ENCODE results near the gene PRMT1. TPM values are rescaled to one million over a fixed set of nuclear protein-coding genes. Genes with fewer than 3 reads are reported as not detected.
A peak's percentile ranks its signal among the peaks of the same experiment; 100 is the strongest.

The PRMT1 gene
- total and polyA plus RNA-seq, 2 of the 13 experiments (the other 11 are each of a cell fraction or from before 2014, with no cell fraction given) = 324 to 374 TPM

DNA sequence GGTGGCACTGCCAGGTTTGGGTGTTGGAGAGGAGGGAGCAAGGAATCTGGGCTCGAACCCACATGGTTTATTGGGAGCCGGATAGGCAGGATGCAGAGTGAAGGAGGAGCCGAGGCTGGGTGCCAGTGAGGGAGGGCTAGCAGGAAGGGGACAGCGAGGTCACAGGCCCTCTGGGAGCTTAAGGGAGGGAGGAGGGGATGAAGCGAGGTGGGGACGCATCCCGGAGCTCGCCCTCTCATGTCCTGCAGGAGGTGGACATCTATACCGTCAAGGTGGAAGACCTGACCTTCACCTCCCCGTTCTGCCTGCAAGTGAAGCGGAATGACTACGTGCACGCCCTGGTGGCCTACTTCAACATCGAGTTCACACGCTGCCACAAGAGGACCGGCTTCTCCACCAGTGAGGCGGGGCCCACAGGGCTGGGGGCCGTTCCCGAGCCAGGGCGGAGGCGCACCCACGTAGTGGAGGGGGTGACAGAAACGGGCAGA lies 8.8 kb downstream of the PRMT1 start:
- H3K79me2 ChIP-seq (ENCODE audit: insufficient read depth, low read length) = peaks cover 9% of the 10 kb centered on the region
- H2AFZ ChIP-seq (ENCODE audit: low read length) = no peak overlapping the region
- intact Hi-C loops (cut with micrococcal nuclease; ENCODE audit: unreplicated experiment) = no loop called here
- peaks cover 14% of the 10 kb centered on the region for H4K20me1 ChIP-seq (ENCODE audit: insufficient read depth, low read length)
- no peak for FAIRE-seq
- in situ Hi-C loops (cut with HindIII; ENCODE audit: extremely low pct_ligation_motif_present, low pct_unique_long_range_greater_than_20kb) = no loop called here
- H3K27me3 ChIP-seq (ENCODE audit: control insufficient read depth in 1 of 2, insufficient read depth in 2 of 2, low read length in 2 of 2) = no peaks in the 10 kb centered on the region
- POLR2A ChIA-PET = interaction anchor here (1.2 to 1.5 kb wide), 2 partner anchors 10 to 165 kb away, joined by 3 to 5 read pairs; partner anchors contain the start of gene PTOV1
- ATAC-seq = no peak
- H3K4me2 ChIP-seq (ENCODE audit: low read depth, low read length) = no peak overlapping the region
- no peak overlapping the region for H3K9ac ChIP-seq (ENCODE audit: insufficient read depth, low read depth, low read length)
- CTCF ChIA-PET (ENCODE audit: low intra/inter-chr PET ratio, low total read pairs) = no interaction called here
- DNase-seq (ENCODE audit: low spot score) = no peak
- no peak overlapping the region for H3K27ac ChIP-seq (ENCODE audit: extremely low read length, insufficient read depth, low read length)
- no peaks in the 10 kb centered on the region for H3K9me3 ChIP-seq (ENCODE audit: low read length)
- H3K4me1 ChIP-seq (ENCODE audit: insufficient read depth, low read length) = peaks cover 5% of the 10 kb centered on the region
- BruUV-seq (replicated peaks) = no TSS peak
- WGBS (ENCODE audit: low lambda C conversion rate) = 97% methylated on average over 19 of the region's 23 CpGs
- 0 out of 4 replicates have a peak, but pooled peaks of 1 of the 2 experiments have one; percentile 32 for TF ChIP-seq POLR2A (IDR thresholded peaks at IDR 0.05; ENCODE audit: insufficient read depth in 1 of 2, low read depth in 2 of 2, low read length in 2 of 2)
- TF ChIP-seq RBFOX2 (IDR thresholded peaks at IDR 0.05; ENCODE audit: low read depth, low read length) = 0 out of 2 replicates have a peak, but pooled peaks have one; percentile 31
- TF ChIP-seq ZNF180 (CRISPR knock-in tag; IDR thresholded peaks at IDR 0.05; ENCODE audit: borderline replicate concordance, low read depth) = no peak
- TF ChIP-seq ZNF143 (CRISPR knock-in tag; IDR thresholded peaks at IDR 0.05) = no peak
- TF ChIP-seq SMAD9 (CRISPR knock-in tag; IDR thresholded peaks at IDR 0.05) = no peak
- no peak for TF ChIP-seq SNAPC2 (CRISPR knock-in tag; IDR thresholded peaks at IDR 0.05)
- TF ChIP-seq AGO2 (optimal IDR thresholded peaks at IDR 0.05; ENCODE audit: low read depth, low read length) = peak; percentile 62
- H3K36me3 ChIP-seq (replicated peaks in 1 of 2; ENCODE audit: control insufficient read depth in 1 of 2, insufficient read depth in 2 of 2, low read length in 2 of 2) = peaks cover 25 to 64% of the 10 kb centered on the region in 2 experiments
- H3K4me3 ChIP-seq (replicated peaks in 1 of 3; ENCODE audit: insufficient read depth in 1 of 3, low read depth in 2 of 3, low read length in 3 of 3) = no peak overlapping the region

DNA sequence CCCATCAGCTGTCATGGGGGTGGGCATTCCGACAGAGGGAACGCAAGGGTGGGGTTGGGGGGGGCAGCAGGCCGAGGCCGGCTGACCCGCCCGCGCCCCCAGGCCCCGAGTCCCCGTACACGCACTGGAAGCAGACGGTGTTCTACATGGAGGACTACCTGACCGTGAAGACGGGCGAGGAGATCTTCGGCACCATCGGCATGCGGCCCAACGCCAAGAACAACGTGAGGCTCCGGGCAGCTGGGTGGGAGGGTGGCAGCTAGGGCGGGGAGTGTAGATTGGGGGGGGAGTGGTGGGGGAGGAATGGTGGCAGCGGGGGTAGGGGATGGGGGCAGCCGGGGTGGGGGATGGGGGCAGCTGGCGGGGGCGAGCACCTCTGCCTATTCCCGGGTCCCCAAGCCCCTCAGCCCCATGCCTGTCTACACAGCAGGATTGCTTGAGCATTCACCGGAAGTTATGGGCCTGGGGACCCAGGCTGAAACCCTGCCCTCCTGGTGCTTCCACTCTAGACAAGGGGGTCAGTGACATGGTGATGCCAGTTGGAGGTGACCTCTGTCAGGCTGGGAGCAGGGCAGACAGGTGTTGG lies 9.5 kb downstream of the PRMT1 start:
- no peaks in the 10 kb centered on the region for H3K9me3 ChIP-seq (ENCODE audit: low read length)
- H3K4me1 ChIP-seq (ENCODE audit: insufficient read depth, low read length) = no peaks in the 10 kb centered on the region
- CTCF ChIA-PET (ENCODE audit: low intra/inter-chr PET ratio, low total read pairs) = no interaction called here
- no peak overlapping the region for H3K27ac ChIP-seq (ENCODE audit: extremely low read length, insufficient read depth, low read length)
- no peak for DNase-seq (ENCODE audit: low spot score)
- no peak overlapping the region for H3K9ac ChIP-seq (ENCODE audit: insufficient read depth, low read depth, low read length)
- ATAC-seq = no peak
- BruUV-seq (replicated peaks) = no TSS peak
- peaks cover 4% of the 10 kb centered on the region for H3K79me2 ChIP-seq (ENCODE audit: insufficient read depth, low read length)
- no peaks in the 10 kb centered on the region for H3K27me3 ChIP-seq (ENCODE audit: control insufficient read depth in 1 of 2, insufficient read depth in 2 of 2, low read length in 2 of 2)
- in situ Hi-C loops (cut with HindIII; ENCODE audit: extremely low pct_ligation_motif_present, low pct_unique_long_range_greater_than_20kb) = no loop called here
- no peak overlapping the region for H2AFZ ChIP-seq (ENCODE audit: low read length)
- POLR2A ChIA-PET = interaction anchor here (1.2 to 1.5 kb wide), 2 partner anchors 10 to 164 kb away, joined by 3 to 5 read pairs; partner anchors contain the start of gene PTOV1
- intact Hi-C loops (cut with micrococcal nuclease; ENCODE audit: unreplicated experiment) = no loop called here
- peaks cover 9% of the 10 kb centered on the region; the same call in 1 of the 2 replicates for H4K20me1 ChIP-seq (ENCODE audit: insufficient read depth, low read length)
- H3K36me3 ChIP-seq (replicated peaks in 1 of 2; ENCODE audit: control insufficient read depth in 1 of 2, insufficient read depth in 2 of 2, low read length in 2 of 2) = peaks cover 25 to 59% of the 10 kb centered on the region in 2 experiments
- FAIRE-seq = no peak
- H3K4me3 ChIP-seq (replicated peaks in 1 of 3; ENCODE audit: insufficient read depth in 1 of 3, low read depth in 2 of 3, low read length in 3 of 3) = no peak overlapping the region
- over 99% methylated on average over 19 of the region's 27 CpGs for WGBS (ENCODE audit: low lambda C conversion rate)
- H3K4me2 ChIP-seq (ENCODE audit: low read depth, low read length) = no peak overlapping the region
- TF ChIP-seq SRSF9 (IDR thresholded peaks at IDR 0.05; ENCODE audit: borderline replicate concordance, insufficient read depth, low read depth, low read length, poor library complexity, severe bottlenecking) (no peak), REXO4 (CRISPR knock-in tag; IDR thresholded peaks at IDR 0.05; ENCODE audit: borderline replicate concordance) (no peak), HOXA5 (CRISPR knock-in tag; IDR thresholded peaks at IDR 0.05) (no peak), ZNF10 (CRISPR knock-in tag; IDR thresholded peaks at IDR 0.05; ENCODE audit: borderline replicate concordance, low read depth) (no peak), ZNF761 (CRISPR knock-in tag; conservative IDR thresholded peaks at IDR 0.05) (no peak), ZNF598 (CRISPR knock-in tag; IDR thresholded peaks at IDR 0.05; ENCODE audit: borderline replicate concordance) (no peak), NCOA2 (CRISPR knock-in tag; IDR thresholded peaks at IDR 0.05) (no peak), HNRNPH1 (optimal IDR thresholded peaks at IDR 0.05; ENCODE audit: low read depth, low read length) (no peak)
- TF ChIP-seq, protein P1, sequence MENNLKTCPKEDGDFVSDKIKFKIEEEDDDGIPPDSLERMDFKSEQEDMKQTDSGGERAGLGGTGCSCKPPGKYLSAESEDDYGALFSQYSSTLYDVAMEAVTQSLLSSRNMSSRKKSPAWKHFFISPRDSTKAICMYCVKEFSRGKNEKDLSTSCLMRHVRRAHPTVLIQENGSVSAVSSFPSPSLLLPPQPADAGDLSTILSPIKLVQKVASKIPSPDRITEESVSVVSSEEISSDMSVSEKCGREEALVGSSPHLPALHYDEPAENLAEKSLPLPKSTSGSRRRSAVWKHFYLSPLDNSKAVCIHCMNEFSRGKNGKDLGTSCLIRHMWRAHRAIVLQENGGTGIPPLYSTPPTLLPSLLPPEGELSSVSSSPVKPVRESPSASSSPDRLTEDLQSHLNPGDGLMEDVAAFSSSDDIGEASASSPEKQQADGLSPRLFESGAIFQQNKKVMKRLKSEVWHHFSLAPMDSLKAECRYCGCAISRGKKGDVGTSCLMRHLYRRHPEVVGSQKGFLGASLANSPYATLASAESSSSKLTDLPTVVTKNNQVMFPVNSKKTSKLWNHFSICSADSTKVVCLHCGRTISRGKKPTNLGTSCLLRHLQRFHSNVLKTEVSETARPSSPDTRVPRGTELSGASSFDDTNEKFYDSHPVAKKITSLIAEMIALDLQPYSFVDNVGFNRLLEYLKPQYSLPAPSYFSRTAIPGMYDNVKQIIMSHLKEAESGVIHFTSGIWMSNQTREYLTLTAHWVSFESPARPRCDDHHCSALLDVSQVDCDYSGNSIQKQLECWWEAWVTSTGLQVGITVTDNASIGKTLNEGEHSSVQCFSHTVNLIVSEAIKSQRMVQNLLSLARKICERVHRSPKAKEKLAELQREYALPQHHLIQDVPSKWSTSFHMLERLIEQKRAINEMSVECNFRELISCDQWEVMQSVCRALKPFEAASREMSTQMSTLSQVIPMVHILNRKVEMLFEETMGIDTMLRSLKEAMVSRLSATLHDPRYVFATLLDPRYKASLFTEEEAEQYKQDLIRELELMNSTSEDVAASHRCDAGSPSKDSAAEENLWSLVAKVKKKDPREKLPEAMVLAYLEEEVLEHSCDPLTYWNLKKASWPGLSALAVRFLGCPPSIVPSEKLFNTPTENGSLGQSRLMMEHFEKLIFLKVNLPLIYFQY (CRISPR knock-in tag; IDR thresholded peaks at IDR 0.05; ENCODE audit: borderline replicate concordance) = no peak

Measured in HepG2 (cell line).